NCI-H69 (cell line): ENCODE results near the gene XPOT.
"Not testable (repeated sequence)": the region's sequence is repeated elsewhere in the genome, so short reads cannot be mapped to it uniquely, and the experiment has no call there.

Experiments used
- DNase-seq: peaks from one replicate; lab custom pipeline; 2025; lab: John Stamatoyannopoulos, UW

The XPOT gene

GRCh38 chr12:64403707-64404469 lies at the start of gene XPOT:
TSS of gene XPOT (plus strand) at chr12:64404392. CDS start at chr12:64410036, 5,644 bp downstream.
- peak; percentile 99 for DNase-seq

GRCh38 chr12:64356209-64356608 lies 48.0 kb upstream of the XPOT start:
- DNase-seq, result not testable (repeated sequence)

- not testable (repeated sequence) for DNase-seq
These were observed 43.0 kb upstream of the XPOT start for GRCh38 chr12:64361173-64361572.

GRCh38 chr12:64362721-64363305 lies 41.4 kb upstream of the XPOT start:
- DNase-seq, result no peak

- no peak for DNase-seq
These were observed 20.5 kb upstream of the XPOT start for GRCh38 chr12:64383675-64384074.

GRCh38 chr12:64385019-64385418 lies 19.2 kb upstream of the XPOT start:
- DNase-seq, result no peak

- no peak for DNase-seq
These were observed 18.7 kb upstream of the XPOT start for GRCh38 chr12:64385468-64385867.

- peak; percentile 35 for DNase-seq
These were observed 16.9 kb upstream of the XPOT start for GRCh38 chr12:64387197-64387816.

- DNase-seq, result peak; percentile 96
These were observed 15.0 kb upstream of the XPOT start for GRCh38 chr12:64389154-64389553.

GRCh38 chr12:64390275-64390851 lies 13.8 kb upstream of the XPOT start, which contains the start of gene C12orf56:
TSS of gene C12orf56 (minus strand) at chr12:64390758. CDS start at chr12:64390565, 193 bp downstream.
- peak; percentile 88 for DNase-seq

- peak; percentile 31 for DNase-seq
These were observed 12.0 kb upstream of the XPOT start for GRCh38 chr12:64392221-64392620.

GRCh38 chr12:64395739-64396138 lies 8.5 kb upstream of the XPOT start:
- DNase-seq, result no peak

GRCh38 chr12:64400041-64400440 lies 4.2 kb upstream of the XPOT start:
- peak; percentile 24 for DNase-seq

GRCh38 chr12:64402181-64402580 lies 2.0 kb upstream of the XPOT start:
- DNase-seq, result no peak

GRCh38 chr12:64404470-64405256 lies 471 bp downstream of the XPOT start:
- DNase-seq, result peak; percentile 85

- peak; percentile 48 for DNase-seq
These were observed 3.4 kb downstream of the XPOT start for GRCh38 chr12:64407342-64408223.

- no peak for DNase-seq
These were observed 7.2 kb downstream of the XPOT start for GRCh38 chr12:64411427-64411826.

- no peak for DNase-seq
These were observed 8.3 kb downstream of the XPOT start for GRCh38 chr12:64412459-64412858.

- DNase-seq, result no peak
These were observed 9.7 kb downstream of the XPOT start for GRCh38 chr12:64413884-64414283.

- no peak for DNase-seq
These were observed 14.0 kb downstream of the XPOT start for GRCh38 chr12:64418209-64418608.

GRCh38 chr12:64419696-64420095 lies 15.5 kb downstream of the XPOT start:
- no peak for DNase-seq
